ENCODE data around the gene NEUROD2.

NEUROD2 gene

DNA sequence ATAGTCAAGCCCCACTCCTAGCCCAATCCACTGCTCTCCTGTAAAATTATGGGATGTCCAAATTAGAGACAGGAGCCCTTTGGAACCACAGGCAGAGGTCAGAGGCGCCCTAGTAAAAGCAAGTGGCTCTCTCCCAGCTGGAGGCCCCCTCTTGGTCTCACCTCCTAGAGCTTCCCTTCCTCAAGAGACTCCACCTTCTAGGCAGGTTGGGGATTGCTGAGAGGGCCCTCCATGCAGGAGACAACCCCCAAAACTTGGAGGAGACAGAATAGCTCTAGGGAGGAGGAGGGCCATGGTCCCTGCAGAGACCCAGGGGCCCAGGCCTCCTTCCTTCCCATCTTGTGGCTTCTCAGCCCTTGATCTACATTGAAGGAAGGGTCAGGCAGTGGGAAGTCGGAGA is 29.4 kb downstream of the NEUROD2 start:
- DNase-seq: no peak

DNA sequence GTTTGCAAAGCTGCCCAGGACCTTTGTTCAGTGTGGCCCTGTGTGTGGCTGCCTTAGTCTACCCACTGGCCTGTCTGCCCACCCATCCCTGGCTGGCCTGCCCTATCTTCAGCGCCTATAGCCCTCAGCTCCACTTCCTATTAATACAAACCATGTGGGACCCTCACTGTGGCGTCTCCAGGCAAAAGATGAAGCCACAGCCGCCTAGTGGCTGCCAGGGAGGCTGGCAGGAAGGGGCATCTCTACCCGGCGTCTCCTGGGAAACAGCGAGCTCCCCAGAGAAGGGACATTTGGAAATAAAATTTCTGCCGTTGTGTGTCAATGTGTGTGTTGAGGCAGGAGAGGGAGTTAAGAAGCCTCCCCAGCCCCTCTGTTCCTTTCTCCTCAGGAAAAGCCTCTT is 31.5 kb downstream of the NEUROD2 start:
- DNase-seq: no peak

DNA sequence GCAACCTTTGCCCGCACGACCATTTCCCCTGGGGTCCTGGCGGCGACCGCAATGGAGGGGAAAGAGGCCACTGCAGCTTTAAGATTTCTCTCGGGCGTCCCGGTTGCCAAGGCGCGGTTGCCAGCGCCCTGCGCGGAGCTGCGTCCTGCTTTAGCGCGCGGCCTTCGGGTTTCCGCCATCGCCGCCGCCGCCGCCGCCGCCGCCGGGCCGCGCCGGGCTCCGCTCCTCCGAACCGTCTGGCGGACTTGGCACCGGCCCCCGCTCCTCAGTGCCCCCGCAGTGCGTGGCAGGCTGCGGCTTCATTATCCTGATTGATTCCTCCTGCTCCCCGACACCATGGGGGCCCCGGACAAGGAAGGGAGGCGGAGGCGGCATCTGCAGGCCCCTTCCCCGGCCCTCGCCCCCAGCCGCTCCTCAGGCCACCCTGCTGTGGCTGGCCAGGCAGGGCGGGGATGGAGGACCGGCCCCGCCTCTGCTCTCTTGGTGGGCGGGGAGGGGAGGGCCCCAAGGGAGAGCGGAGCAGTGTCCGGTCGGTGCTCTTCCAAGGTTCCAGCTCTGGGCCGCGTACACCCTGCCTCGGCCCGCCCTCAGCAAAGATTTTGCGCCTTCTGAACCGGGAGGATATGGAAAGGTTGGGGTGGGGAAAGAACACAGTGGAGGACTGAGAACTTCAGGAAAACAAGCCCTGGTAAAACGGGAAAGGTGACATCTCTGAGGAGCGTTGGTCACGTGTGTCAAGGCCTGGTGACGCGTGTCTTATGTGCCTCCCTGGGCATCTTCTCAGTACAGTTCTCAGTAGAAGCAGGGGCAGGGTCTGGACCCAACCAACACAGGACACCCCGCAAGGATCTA is 34.0 kb downstream of the NEUROD2 start:
- DNase-seq: peak; percentile 67

DNA sequence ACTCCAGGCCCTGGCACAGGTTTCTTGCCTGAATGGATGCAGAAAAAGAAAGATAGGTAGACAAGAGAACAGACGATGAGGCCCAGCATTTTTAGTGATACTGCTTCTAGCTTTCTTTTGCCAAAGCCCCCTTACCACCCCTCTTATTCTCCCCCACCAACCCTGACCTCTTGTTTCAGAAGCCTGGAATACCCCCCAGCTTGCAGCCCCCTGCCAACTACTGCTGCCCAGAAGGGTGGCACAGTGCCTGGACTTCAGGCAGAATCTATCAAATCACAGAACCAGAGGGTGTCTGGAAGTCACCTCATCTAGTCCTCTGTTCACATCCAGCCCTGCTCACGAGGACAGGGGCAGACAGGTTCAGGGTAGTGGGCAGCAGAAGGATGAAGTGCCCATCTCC is 35.6 kb downstream of the NEUROD2 start:
- no peak for DNase-seq

DNA sequence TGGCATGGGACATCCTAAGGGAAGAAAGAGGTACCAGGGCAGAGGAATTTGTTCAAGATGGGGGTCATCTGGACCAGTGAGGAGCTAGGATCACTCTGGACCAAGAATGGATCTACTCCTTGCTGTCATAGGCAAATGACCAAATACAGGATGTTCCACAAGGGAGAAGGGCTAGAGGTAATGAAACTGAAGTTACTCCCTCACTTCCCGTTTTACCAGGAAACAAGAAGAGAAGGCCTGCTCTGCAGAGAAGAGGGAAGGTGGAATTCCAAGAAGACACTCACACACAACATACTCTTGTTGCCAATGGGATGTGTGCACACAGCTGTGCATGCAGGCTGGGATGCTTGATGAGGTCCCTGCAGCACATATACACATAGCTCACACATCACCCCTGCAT is 38.6 kb downstream of the NEUROD2 start:
- no peak for DNase-seq

DNA sequence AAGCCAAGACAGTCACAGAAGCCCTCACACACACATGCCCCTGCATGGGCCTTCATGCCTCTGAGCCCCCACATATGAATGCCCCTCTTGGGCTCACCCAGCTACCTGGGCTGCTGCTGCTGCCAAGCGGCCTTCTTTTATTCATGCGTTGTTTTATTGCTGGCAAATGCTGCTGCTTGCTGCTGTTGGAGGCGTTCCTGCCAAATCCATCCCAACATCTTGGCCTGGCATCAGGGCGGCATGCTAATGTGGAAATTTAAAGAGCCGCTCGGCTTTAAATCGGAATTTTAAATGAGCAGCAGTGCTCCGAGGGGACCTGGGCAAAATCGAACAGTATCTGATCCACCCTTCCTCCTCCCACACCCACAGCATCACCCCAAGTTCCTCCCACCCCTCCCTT is 39.0 kb downstream of the NEUROD2 start:
- DNase-seq: no peak

DNA sequence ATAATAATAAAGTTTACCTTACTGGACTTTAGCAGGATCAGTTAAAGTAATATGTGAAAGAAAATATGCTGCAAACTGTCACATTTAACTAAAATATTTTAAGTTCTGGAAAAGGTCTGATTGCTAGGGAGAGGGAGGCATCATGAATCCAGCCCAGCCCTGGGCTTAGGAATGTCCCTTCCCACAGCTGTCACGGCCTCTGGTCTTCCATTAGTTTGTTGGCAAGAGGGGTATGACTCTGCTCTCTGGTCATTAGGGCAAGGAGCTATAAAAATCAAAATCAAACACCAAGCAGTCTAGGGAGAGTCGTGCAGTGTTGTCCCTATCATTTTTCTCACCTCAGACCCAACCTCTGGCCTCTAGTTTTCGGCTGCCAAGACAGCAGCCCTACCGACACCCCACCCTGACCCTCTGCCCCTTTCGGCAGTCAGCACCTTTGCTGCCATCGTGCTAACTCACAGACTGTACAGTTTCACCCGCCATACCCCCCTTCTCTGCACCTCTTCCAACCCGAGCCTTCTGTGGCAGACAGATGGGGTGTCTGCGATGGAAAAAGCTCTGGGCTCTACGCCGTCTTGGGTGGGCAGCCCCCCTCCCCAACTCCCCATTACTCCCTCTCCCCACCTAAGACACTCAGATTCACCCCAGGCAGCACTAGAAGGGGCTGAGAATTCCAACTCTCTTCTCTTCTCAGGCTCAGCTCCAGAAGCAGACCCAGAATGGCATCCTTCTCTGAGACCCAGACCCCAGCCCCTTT is 41.4 kb downstream of the NEUROD2 start:
- no peak for DNase-seq

DNA sequence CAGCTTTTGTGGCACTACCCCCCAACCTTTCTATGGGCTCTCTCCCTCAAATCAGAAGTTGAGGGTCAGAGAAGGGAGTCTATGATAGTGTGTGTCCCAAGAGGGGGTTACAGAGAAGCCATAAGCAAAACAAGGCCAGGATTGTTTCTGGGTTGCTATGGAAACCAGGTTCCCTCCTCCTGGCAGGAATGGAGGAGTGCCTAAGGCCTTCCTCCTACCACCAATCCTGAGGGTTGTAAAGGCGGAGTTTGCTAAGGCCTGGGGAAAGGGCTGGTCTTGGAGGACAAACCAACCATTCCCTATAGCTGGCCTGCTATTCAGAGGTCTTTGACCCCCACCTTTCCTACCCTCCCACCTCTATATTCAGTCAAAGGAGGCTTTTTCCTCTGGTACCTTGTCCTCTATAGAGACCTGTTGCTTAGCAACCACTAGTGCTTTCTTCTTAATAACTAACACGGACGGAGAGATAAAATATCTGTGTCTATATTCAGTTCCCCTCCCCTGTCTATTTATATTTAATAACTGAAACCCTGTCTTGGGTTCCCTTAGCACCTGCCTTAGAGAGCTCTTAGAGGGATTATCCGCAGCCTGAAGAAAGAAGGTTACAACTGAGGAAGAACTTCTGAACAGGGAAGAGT is 43.4 kb downstream of the NEUROD2 start:
- no peak for DNase-seq

DNA sequence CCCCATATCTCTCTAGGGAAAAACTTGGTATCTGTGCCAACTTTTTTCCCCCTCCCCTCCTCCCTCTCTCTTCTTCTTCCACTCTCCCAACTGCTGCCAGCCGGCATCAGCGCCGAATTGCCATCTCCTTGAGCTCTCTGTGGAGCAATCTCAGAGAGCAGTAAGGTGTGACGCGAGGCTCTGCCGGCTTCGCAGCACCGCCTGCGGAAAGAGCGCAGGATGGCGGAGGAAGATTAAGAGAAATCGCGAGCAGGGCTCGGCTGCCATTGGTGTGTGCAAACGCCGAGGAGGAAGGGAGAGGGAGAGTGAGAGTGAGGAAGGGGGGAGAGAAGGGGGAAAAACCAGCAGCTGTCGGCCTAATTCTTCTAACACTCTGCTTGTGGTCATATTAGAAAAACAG is 44.2 kb downstream of the NEUROD2 start:
- DNase-seq: no peak

DNA sequence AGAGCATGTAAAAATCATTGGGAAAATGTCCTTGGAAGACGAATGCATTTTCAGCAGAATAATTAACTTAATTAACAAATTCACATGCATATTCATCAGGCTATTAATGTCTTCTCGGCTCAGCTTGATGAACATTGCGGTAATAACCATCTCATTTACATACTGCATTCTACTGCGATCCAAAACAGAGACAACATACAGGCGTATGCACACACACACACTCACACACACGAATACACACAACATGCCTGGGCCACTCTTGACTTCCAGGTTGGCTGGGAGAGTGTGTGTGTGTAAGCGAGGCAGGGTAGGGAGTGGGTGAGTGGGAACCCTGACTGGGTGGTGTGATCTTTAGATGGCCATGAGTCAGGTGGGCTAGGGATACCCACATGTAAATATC is 44.7 kb downstream of the NEUROD2 start:
- no peak for DNase-seq

DNA sequence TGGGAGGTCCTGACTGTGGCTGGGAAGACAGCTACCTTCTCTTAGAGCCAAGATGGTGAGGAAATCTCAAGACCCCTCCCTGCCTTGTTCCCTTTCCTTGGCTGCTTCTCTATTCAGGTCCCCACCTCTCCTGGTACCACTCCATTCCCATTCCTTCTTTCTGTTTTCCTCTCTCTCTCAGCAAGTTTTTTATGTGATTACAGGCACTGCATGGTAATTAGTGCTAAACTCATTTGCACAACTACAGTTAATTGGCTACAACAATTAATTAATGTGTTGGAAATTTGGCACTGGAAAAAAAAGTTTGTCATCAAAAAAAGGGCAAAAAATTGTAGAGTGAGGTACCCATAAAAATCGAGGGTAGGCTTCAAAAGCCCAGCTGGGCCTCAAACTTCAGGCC is 45.3 kb downstream of the NEUROD2 start:
- no peak for DNase-seq

DNA sequence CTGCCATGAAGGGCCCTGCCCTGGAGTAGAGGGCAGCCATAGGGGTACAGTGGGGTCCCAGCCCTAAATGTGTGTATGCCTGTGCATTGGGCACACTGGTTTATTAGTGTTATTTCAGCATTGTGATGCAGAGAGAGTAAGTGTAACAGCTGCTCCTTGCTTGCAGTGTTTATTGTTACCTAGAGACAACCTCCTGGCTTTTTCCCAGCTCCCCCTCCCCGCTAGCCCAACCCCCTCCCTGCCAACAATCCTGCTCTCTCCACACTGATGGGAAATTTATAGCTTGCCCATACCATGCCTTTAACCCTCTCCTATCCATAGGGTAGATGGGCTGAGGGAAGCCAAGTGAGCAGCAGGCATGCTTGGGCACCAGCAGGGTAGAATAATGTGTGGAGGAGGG is 51.3 kb downstream of the NEUROD2 start:
- DNase-seq: no peak

DNA sequence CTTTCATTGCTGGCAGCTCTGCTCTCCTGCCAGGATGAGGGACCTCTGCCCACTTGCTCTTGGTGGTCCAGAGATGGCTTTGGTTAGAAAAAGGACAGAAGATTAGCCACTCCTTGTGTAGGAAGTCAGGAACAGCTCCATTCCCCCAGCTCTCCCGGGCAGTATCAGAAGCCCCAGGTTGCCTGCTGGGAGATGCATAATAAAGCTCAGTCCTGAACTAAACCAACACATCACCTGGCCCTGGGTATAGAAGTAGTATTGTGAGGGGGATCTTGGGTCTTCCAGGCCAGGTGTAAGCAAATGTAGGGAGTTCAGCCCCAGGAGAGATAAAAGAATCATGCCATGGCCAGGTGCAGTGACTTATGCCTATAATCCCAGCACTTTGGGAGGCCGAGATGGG is 52.4 kb downstream of the NEUROD2 start:
- no peak for DNase-seq
